Measurements from ENCODE around the gene ALG12. TPM values are rescaled to one million over a fixed set of nuclear protein-coding genes. Genes with fewer than 3 reads are reported as not detected.

ALG12 gene
- total RNA-seq, 1 experiment from 2014 or later: 29.2 TPM

DNA sequence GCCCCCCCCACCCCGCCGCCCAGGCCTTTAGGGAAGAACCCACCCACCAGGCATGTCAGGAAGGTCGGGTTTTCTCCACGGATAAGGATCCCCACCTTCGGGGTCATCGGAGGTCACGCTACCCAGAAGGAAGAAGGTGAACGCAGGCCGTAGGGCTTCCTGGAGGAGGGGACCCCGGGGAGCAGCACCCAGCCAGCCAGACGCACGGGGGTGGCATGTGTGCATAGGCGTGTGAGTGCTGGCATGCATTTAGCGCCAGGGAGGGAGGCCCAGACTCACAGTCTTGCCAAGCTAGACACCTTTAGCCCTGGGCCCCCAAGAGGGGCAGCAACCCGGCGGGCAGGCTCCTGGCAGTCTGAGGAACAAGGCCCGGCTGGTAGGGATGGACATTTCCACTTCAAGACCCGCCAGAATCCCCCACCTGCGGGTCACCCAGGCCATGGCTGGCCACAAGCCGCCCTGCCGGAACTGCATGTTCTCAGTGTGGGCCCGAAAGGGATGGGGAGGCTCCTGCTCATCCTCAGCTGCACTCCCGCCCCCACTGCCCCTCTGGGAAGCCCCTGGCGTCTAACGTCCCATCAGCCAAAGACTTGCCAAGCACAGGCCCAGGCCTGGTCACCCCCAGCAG, 25.6 kb upstream of the ALG12 start:
- Mint-ChIP-seq H3K4me3 (no peak overlapping the region), H3K36me3 (peaks cover 3% of the 10 kb centered on the region), H3K27me3 (ENCODE audit: low read depth) (no peaks in the 10 kb centered on the region; the same call in 1 of the 2 replicates), H3K27ac (no peak overlapping the region), H3K9me3 (peaks cover 8% of the 10 kb centered on the region), H3K4me1 (peaks cover 8% of the 10 kb centered on the region)
- TF ChIP-seq GABPB1 (CRISPR knock-in tag; IDR thresholded peaks at IDR 0.05) (no peak), ZBTB21 (CRISPR knock-in tag; IDR thresholded peaks at IDR 0.05; ENCODE audit: borderline replicate concordance) (no peak), NR1H2 (CRISPR knock-in tag; IDR thresholded peaks at IDR 0.05) (no peak)
- no peak for DNase-seq (ENCODE audit: low spot score)
- ChIA-PET CTCF (no interaction called here), POLR2A (no interaction called here)
- ATAC-seq: no peak

GRCh38 chr22:49943405-49943765, 25.1 kb upstream of the ALG12 start:
- Mint-ChIP-seq H3K27ac (no peak overlapping the region), H3K4me3 (no peak overlapping the region), H3K36me3 (peaks cover 3% of the 10 kb centered on the region), H3K27me3 (ENCODE audit: low read depth) (no peaks in the 10 kb centered on the region; the same call in 1 of the 2 replicates), H3K4me1 (peaks cover 8% of the 10 kb centered on the region), H3K9me3 (peaks cover 8% of the 10 kb centered on the region)
- ATAC-seq (peak; percentile 11; the same call in 1 of the 2 replicates), DNase-seq (ENCODE audit: low spot score) (no peak)
- ChIA-PET CTCF (no interaction called here), POLR2A (no interaction called here)
- TF ChIP-seq MYBL2 (CRISPR knock-in tag; IDR thresholded peaks at IDR 0.05) (no peak), ESRRA (CRISPR knock-in tag; IDR thresholded peaks at IDR 0.05; ENCODE audit: borderline replicate concordance) (no peak), SMAD4 (CRISPR knock-in tag; IDR thresholded peaks at IDR 0.05) (no peak), CREB1 (CRISPR knock-in tag; IDR thresholded peaks at IDR 0.05) (no peak), CDX4 (CRISPR knock-in tag; IDR thresholded peaks at IDR 0.05; ENCODE audit: borderline replicate concordance) (no peak), GRHL2 (CRISPR knock-in tag; IDR thresholded peaks at IDR 0.05; ENCODE audit: insufficient replicate concordance, severe bottlenecking) (no peak), CREM (CRISPR knock-in tag; IDR thresholded peaks at IDR 0.05) (no peak), TP53 (CRISPR knock-in tag; IDR thresholded peaks at IDR 0.05) (no peak), FOXP1 (CRISPR knock-in tag; IDR thresholded peaks at IDR 0.05; ENCODE audit: borderline replicate concordance) (no peak), ZNF396 (CRISPR knock-in tag; IDR thresholded peaks at IDR 0.05; ENCODE audit: borderline replicate concordance) (no peak), ZNF263 (CRISPR knock-in tag; IDR thresholded peaks at IDR 0.05; ENCODE audit: low read depth) (no peak), RORB (CRISPR knock-in tag; IDR thresholded peaks at IDR 0.05) (no peak), HMGA2 (CRISPR knock-in tag; IDR thresholded peaks at IDR 0.05) (no peak), GABPB1 (CRISPR knock-in tag; IDR thresholded peaks at IDR 0.05) (no peak), MLX (CRISPR knock-in tag; IDR thresholded peaks at IDR 0.05) (no peak)
- TF ChIP-seq, protein P1, sequence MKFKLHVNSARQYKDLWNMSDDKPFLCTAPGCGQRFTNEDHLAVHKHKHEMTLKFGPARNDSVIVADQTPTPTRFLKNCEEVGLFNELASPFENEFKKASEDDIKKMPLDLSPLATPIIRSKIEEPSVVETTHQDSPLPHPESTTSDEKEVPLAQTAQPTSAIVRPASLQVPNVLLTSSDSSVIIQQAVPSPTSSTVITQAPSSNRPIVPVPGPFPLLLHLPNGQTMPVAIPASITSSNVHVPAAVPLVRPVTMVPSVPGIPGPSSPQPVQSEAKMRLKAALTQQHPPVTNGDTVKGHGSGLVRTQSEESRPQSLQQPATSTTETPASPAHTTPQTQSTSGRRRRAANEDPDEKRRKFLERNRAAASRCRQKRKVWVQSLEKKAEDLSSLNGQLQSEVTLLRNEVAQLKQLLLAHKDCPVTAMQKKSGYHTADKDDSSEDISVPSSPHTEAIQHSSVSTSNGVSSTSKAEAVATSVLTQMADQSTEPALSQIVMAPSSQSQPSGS (CRISPR knock-in tag; IDR thresholded peaks at IDR 0.05; ENCODE audit: borderline replicate concordance, low read depth): no peak
- TF ChIP-seq, protein P2, sequence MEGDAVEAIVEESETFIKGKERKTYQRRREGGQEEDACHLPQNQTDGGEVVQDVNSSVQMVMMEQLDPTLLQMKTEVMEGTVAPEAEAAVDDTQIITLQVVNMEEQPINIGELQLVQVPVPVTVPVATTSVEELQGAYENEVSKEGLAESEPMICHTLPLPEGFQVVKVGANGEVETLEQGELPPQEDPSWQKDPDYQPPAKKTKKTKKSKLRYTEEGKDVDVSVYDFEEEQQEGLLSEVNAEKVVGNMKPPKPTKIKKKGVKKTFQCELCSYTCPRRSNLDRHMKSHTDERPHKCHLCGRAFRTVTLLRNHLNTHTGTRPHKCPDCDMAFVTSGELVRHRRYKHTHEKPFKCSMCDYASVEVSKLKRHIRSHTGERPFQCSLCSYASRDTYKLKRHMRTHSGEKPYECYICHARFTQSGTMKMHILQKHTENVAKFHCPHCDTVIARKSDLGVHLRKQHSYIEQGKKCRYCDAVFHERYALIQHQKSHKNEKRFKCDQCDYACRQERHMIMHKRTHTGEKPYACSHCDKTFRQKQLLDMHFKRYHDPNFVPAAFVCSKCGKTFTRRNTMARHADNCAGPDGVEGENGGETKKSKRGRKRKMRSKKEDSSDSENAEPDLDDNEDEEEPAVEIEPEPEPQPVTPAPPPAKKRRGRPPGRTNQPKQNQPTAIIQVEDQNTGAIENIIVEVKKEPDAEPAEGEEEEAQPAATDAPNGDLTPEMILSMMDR (IDR thresholded peaks at IDR 0.05): no peak
- TF ChIP-seq, protein P3, sequence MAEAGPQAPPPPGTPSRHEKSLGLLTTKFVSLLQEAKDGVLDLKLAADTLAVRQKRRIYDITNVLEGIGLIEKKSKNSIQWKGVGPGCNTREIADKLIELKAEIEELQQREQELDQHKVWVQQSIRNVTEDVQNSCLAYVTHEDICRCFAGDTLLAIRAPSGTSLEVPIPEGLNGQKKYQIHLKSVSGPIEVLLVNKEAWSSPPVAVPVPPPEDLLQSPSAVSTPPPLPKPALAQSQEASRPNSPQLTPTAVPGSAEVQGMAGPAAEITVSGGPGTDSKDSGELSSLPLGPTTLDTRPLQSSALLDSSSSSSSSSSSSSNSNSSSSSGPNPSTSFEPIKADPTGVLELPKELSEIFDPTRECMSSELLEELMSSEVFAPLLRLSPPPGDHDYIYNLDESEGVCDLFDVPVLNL (CRISPR knock-in tag; IDR thresholded peaks at IDR 0.05; ENCODE audit: borderline replicate concordance, low read depth): no peak

Data from WTC11 (cell line).